ENCODE results near the gene RBP2.

The RBP2 gene

GRCh38 chr3:139448104-139448503 is 28.2 kb downstream of the RBP2 start:
- no peaks in the 10 kb centered on the region for H4K20me1 ChIP-seq (ENCODE audit: insufficient read depth, low read length)
- H3K9me3 ChIP-seq (ENCODE audit: insufficient read depth, low read length): no peaks in the 10 kb centered on the region
- no peak overlapping the region for H3K4me2 ChIP-seq (ENCODE audit: low read length)
- H3K4me3 ChIP-seq (ENCODE audit: low read length): no peak overlapping the region
- H3K79me2 ChIP-seq (ENCODE audit: low read length): no peaks in the 10 kb centered on the region
- no peaks in the 10 kb centered on the region for H3K27me3 ChIP-seq (ENCODE audit: low read depth, low read length)
- H3K36me3 ChIP-seq (replicated peaks; ENCODE audit: low read depth, low read length): no peaks in the 10 kb centered on the region
- no peak overlapping the region for H3K9ac ChIP-seq (ENCODE audit: low read length)
- TF ChIP-seq EZH2phosphoT487 (IDR thresholded peaks at IDR 0.05; ENCODE audit: low read depth) (no peak), CTCF (IDR thresholded peaks at IDR 0.05; ENCODE audit: low read depth, low read length) (no peak)
- no peaks in the 10 kb centered on the region; the same call in 1 of the 2 replicates for H3K4me1 ChIP-seq (ENCODE audit: low read length)
- H2AFZ ChIP-seq (ENCODE audit: low read depth, low read length): no peak overlapping the region
- no peak overlapping the region for H3K27ac ChIP-seq (ENCODE audit: low read length)

- Histone ChIP-seq H3K9ac (ENCODE audit: low read length) (no peak overlapping the region), H3K4me1 (ENCODE audit: low read length) (no peaks in the 10 kb centered on the region; the same call in 1 of the 2 replicates), H3K36me3 (replicated peaks; ENCODE audit: low read depth, low read length) (no peaks in the 10 kb centered on the region), H3K4me2 (ENCODE audit: low read length) (no peak overlapping the region), H3K79me2 (ENCODE audit: low read length) (no peaks in the 10 kb centered on the region), H2AFZ (ENCODE audit: low read depth, low read length) (no peak overlapping the region), H3K4me3 (ENCODE audit: low read length) (no peak overlapping the region), H3K27ac (ENCODE audit: low read length) (no peak overlapping the region), H3K9me3 (ENCODE audit: insufficient read depth, low read length) (no peaks in the 10 kb centered on the region), H3K27me3 (ENCODE audit: low read depth, low read length) (no peaks in the 10 kb centered on the region), H4K20me1 (ENCODE audit: insufficient read depth, low read length) (no peaks in the 10 kb centered on the region)
- no peak for TF ChIP-seq EZH2phosphoT487 (IDR thresholded peaks at IDR 0.05; ENCODE audit: low read depth)
- no peak for TF ChIP-seq CTCF (IDR thresholded peaks at IDR 0.05; ENCODE audit: low read depth, low read length)
These were observed 28.8 kb downstream of the RBP2 start for GRCh38 chr3:139447486-139447885.

GRCh38 chr3:139444446-139444845 is 31.9 kb downstream of the RBP2 start:
- Histone ChIP-seq H3K4me3 (ENCODE audit: low read length) (no peak overlapping the region), H3K9ac (ENCODE audit: low read length) (no peak overlapping the region), H4K20me1 (ENCODE audit: insufficient read depth, low read length) (no peaks in the 10 kb centered on the region), H3K27ac (ENCODE audit: low read length) (no peak overlapping the region), H3K27me3 (ENCODE audit: low read depth, low read length) (no peaks in the 10 kb centered on the region), H3K79me2 (ENCODE audit: low read length) (no peaks in the 10 kb centered on the region), H3K4me1 (ENCODE audit: low read length) (no peaks in the 10 kb centered on the region; the same call in 1 of the 2 replicates), H3K36me3 (replicated peaks; ENCODE audit: low read depth, low read length) (no peaks in the 10 kb centered on the region), H3K9me3 (ENCODE audit: insufficient read depth, low read length) (no peaks in the 10 kb centered on the region), H3K4me2 (ENCODE audit: low read length) (no peak overlapping the region), H2AFZ (ENCODE audit: low read depth, low read length) (no peak overlapping the region)
- TF ChIP-seq CTCF (IDR thresholded peaks at IDR 0.05; ENCODE audit: low read depth, low read length): no peak
- no peak for TF ChIP-seq EZH2phosphoT487 (IDR thresholded peaks at IDR 0.05; ENCODE audit: low read depth)

GRCh38 chr3:139443186-139443585 is 33.1 kb downstream of the RBP2 start:
- Histone ChIP-seq H3K36me3 (replicated peaks; ENCODE audit: low read depth, low read length) (no peaks in the 10 kb centered on the region), H3K4me1 (ENCODE audit: low read length) (no peaks in the 10 kb centered on the region; the same call in 1 of the 2 replicates), H4K20me1 (ENCODE audit: insufficient read depth, low read length) (no peaks in the 10 kb centered on the region), H3K79me2 (ENCODE audit: low read length) (no peaks in the 10 kb centered on the region), H3K27me3 (ENCODE audit: low read depth, low read length) (no peaks in the 10 kb centered on the region), H3K4me2 (ENCODE audit: low read length) (no peak overlapping the region), H3K27ac (ENCODE audit: low read length) (no peak overlapping the region), H2AFZ (ENCODE audit: low read depth, low read length) (no peak overlapping the region), H3K4me3 (ENCODE audit: low read length) (no peak overlapping the region), H3K9me3 (ENCODE audit: insufficient read depth, low read length) (no peaks in the 10 kb centered on the region), H3K9ac (ENCODE audit: low read length) (no peak overlapping the region)
- TF ChIP-seq EZH2phosphoT487 (IDR thresholded peaks at IDR 0.05; ENCODE audit: low read depth): no peak
- TF ChIP-seq CTCF (IDR thresholded peaks at IDR 0.05; ENCODE audit: low read depth, low read length): no peak

Measured in OCI-LY3 (cell line).